ENCODE results near the gene AKAP6. TPM values are rescaled to one million over a fixed set of nuclear protein-coding genes. Genes with fewer than 3 reads are reported as not detected.

Gene AKAP6
- total RNA-seq, 1 experiment from 2014 or later: 1.9 TPM

DNA sequence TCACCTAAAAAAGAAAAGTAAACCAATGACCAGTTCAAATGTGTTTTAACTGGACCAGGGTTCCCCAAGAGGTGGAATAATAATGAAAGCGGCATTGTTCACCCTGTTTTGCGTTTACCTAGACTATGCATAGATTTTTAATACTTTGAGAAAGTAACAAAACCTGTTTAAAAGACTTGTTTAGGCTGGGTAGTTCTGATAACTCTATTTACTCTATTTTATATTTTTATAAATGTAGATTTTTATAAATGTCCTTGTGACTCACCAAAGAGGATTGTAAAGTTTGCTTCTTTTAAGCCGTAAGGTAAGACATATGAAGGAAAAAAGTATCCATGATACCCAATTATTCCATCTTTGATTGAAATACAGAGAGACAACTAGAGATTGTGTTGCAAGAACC lies 321.6 kb downstream of the AKAP6 start:
- Histone ChIP-seq H2AFZ (ENCODE audit: low read depth, low read length, poor library complexity, severe bottlenecking) (no peak overlapping the region), H4K20me1 (ENCODE audit: insufficient read depth) (no peaks in the 10 kb centered on the region), H3K9me3 (ENCODE audit: control insufficient read depth in 1 of 2, insufficient read depth in 1 of 2, low read depth in 1 of 2, low read length in 2 of 2) (no peaks in the 10 kb centered on the region), H3K9me2 (ENCODE audit: insufficient read depth) (no peaks in the 10 kb centered on the region), H3K79me2 (ENCODE audit: insufficient read depth, low read length) (no peaks in the 10 kb centered on the region), H3K4me3 (replicated peaks in 1 of 2; ENCODE audit: low read depth in 1 of 2, low read length in 2 of 2) (no peak overlapping the region), H3K36me3 (ENCODE audit: control insufficient read depth in 1 of 2, insufficient read depth in 2 of 2, low read length in 2 of 2) (no peaks in the 10 kb centered on the region), H3K4me1 (ENCODE audit: control insufficient read depth in 1 of 2, insufficient read depth in 2 of 2, low read length in 2 of 2) (no peaks in the 10 kb centered on the region), H3K9ac (ENCODE audit: low read length) (no peak overlapping the region), H3K27ac (ENCODE audit: low read depth, low read length) (no peak overlapping the region), H3K27me3 (ENCODE audit: insufficient read depth, low read length) (peaks cover 26% of the 10 kb centered on the region), H3K4me2 (ENCODE audit: low read length) (no peak overlapping the region)
- ChIA-PET POLR2A (no interaction called here), RAD21 (ENCODE audit: low non-redundant PET in 1 of 2, low total read pairs in 2 of 2, uncharacterized antibody in 2 of 2, unreplicated experiment in 2 of 2) (no interaction called here), CTCF (no interaction called here)
- TF ChIP-seq SIN3A (IDR thresholded peaks at IDR 0.05; ENCODE audit: low read depth): no peak
- no peak for TF ChIP-seq CEBPB (IDR thresholded peaks at IDR 0.05; ENCODE audit: low read depth)
- TF ChIP-seq EZH2 (IDR thresholded peaks at IDR 0.05): no peak
- no peak for TF ChIP-seq YY1 (IDR thresholded peaks at IDR 0.05; ENCODE audit: extremely low read depth, insufficient replicate concordance, low read depth, low read length)
- TF ChIP-seq SRF (IDR thresholded peaks at IDR 0.05; ENCODE audit: low read depth): no peak
- TF ChIP-seq, protein P1, sequence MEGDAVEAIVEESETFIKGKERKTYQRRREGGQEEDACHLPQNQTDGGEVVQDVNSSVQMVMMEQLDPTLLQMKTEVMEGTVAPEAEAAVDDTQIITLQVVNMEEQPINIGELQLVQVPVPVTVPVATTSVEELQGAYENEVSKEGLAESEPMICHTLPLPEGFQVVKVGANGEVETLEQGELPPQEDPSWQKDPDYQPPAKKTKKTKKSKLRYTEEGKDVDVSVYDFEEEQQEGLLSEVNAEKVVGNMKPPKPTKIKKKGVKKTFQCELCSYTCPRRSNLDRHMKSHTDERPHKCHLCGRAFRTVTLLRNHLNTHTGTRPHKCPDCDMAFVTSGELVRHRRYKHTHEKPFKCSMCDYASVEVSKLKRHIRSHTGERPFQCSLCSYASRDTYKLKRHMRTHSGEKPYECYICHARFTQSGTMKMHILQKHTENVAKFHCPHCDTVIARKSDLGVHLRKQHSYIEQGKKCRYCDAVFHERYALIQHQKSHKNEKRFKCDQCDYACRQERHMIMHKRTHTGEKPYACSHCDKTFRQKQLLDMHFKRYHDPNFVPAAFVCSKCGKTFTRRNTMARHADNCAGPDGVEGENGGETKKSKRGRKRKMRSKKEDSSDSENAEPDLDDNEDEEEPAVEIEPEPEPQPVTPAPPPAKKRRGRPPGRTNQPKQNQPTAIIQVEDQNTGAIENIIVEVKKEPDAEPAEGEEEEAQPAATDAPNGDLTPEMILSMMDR (IDR thresholded peaks at IDR 0.05 in 2 of 3, conservative IDR thresholded peaks at IDR 0.05 in 1 of 3; ENCODE audit: borderline replicate concordance in 1 of 3, insufficient read depth in 1 of 3, low read depth in 2 of 3, low read length in 2 of 3): no peak
- ATAC-seq: no peak
- BruUV-seq (replicated peaks): no TSS peak
- intact Hi-C loops (cut with micrococcal nuclease): no loop called here
- DNase-seq (ENCODE audit: low read depth, low spot score): no peak

DNA sequence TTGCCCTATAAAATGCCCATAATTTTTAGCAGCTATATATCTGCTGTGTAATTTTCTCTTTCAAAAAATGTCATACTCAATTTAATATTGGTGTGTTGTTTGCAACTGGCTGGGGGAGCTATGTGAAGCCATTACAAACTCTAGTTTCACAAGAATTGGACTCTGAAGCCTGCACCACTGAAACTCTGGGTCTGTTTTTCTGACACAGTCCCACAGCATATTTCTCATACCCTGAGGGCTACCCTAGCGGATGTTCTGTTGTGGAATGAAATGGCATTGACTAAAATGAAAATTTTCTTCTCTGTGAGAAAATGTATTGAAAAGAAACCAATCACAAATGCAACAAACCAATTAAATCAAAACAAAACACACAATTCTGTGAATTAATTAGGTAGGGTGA lies 325.0 kb downstream of the AKAP6 start:
- no peak overlapping the region for H3K4me2 ChIP-seq (ENCODE audit: low read length)
- no peaks in the 10 kb centered on the region for H3K79me2 ChIP-seq (ENCODE audit: insufficient read depth, low read length)
- H3K36me3 ChIP-seq (ENCODE audit: control insufficient read depth in 1 of 2, insufficient read depth in 2 of 2, low read length in 2 of 2): no peaks in the 10 kb centered on the region
- H3K9ac ChIP-seq (ENCODE audit: low read length): no peak overlapping the region
- intact Hi-C loops (cut with micrococcal nuclease): no loop called here
- no TSS peak for BruUV-seq (replicated peaks)
- H3K27me3 ChIP-seq (ENCODE audit: insufficient read depth, low read length): no peaks in the 10 kb centered on the region
- no peak for TF ChIP-seq SIN3A (IDR thresholded peaks at IDR 0.05; ENCODE audit: low read depth)
- TF ChIP-seq TCF7L2 (IDR thresholded peaks at IDR 0.05; ENCODE audit: borderline replicate concordance, extremely low read depth, insufficient read depth, insufficient read length): no peak
- TF ChIP-seq JUND (IDR thresholded peaks at IDR 0.05): no peak
- TF ChIP-seq, protein P2, sequence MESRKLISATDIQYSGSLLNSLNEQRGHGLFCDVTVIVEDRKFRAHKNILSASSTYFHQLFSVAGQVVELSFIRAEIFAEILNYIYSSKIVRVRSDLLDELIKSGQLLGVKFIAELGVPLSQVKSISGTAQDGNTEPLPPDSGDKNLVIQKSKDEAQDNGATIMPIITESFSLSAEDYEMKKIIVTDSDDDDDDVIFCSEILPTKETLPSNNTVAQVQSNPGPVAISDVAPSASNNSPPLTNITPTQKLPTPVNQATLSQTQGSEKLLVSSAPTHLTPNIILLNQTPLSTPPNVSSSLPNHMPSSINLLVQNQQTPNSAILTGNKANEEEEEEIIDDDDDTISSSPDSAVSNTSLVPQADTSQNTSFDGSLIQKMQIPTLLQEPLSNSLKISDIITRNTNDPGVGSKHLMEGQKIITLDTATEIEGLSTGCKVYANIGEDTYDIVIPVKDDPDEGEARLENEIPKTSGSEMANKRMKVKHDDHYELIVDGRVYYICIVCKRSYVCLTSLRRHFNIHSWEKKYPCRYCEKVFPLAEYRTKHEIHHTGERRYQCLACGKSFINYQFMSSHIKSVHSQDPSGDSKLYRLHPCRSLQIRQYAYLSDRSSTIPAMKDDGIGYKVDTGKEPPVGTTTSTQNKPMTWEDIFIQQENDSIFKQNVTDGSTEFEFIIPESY (IDR thresholded peaks at IDR 0.05; ENCODE audit: extremely low read depth, insufficient replicate concordance, low read length): no peak
- TF ChIP-seq ELF1 (IDR thresholded peaks at IDR 0.05; ENCODE audit: borderline replicate concordance, low read depth): no peak
- TF ChIP-seq EGR1 (IDR thresholded peaks at IDR 0.05; ENCODE audit: low read depth): no peak
- TF ChIP-seq EZH2phosphoT487 (IDR thresholded peaks at IDR 0.05; ENCODE audit: borderline replicate concordance): no peak
- TF ChIP-seq SP1 (IDR thresholded peaks at IDR 0.05; ENCODE audit: low read depth): no peak
- no peak for TF ChIP-seq FOSL1 (IDR thresholded peaks at IDR 0.05; ENCODE audit: low read depth)
- TF ChIP-seq, protein P3, sequence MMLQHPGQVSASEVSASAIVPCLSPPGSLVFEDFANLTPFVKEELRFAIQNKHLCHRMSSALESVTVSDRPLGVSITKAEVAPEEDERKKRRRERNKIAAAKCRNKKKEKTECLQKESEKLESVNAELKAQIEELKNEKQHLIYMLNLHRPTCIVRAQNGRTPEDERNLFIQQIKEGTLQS (IDR thresholded peaks at IDR 0.05): no peak
- no peak for TF ChIP-seq POLR2A (IDR thresholded peaks at IDR 0.05; ENCODE audit: borderline replicate concordance, extremely low read depth, insufficient read depth, insufficient read length)
- TF ChIP-seq POLR2AphosphoS5 (IDR thresholded peaks at IDR 0.05; ENCODE audit: low read depth, low read length): no peak
- TF ChIP-seq ZNF274 (IDR thresholded peaks at IDR 0.05; ENCODE audit: low read depth, low read length): no peak
- POLR2A ChIA-PET: no interaction called here
- no peaks in the 10 kb centered on the region for H3K9me3 ChIP-seq (ENCODE audit: control insufficient read depth in 1 of 2, insufficient read depth in 1 of 2, low read depth in 1 of 2, low read length in 2 of 2)
- no peak overlapping the region for H2AFZ ChIP-seq (ENCODE audit: low read depth, low read length, poor library complexity, severe bottlenecking)
- ATAC-seq: no peak
- H3K9me2 ChIP-seq (ENCODE audit: insufficient read depth): no peaks in the 10 kb centered on the region
- RAD21 ChIA-PET (ENCODE audit: low non-redundant PET in 1 of 2, low total read pairs in 2 of 2, uncharacterized antibody in 2 of 2, unreplicated experiment in 2 of 2): no interaction called here
- no peak overlapping the region for H3K27ac ChIP-seq (ENCODE audit: low read depth, low read length)
- no peaks in the 10 kb centered on the region for H3K4me1 ChIP-seq (ENCODE audit: control insufficient read depth in 1 of 2, insufficient read depth in 2 of 2, low read length in 2 of 2)
- H3K4me3 ChIP-seq (replicated peaks in 1 of 2; ENCODE audit: low read depth in 1 of 2, low read length in 2 of 2): no peak overlapping the region
- H4K20me1 ChIP-seq (ENCODE audit: insufficient read depth): no peaks in the 10 kb centered on the region
- CTCF ChIA-PET: no interaction called here
- DNase-seq (ENCODE audit: low read depth, low spot score): no peak
